GM20000 (cell line): ENCODE measurements around the gene CSNK2A2.

Source experiments
- DNase-seq: peaks from one replicate; pipeline ENCODE4 v3.0.0; 2012; ENCODE audit warnings: low spot score
- CTCF ChIP-seq: IDR thresholded peaks from 2 replicates; pipeline ENCODE4 v1.5.1; 2012; ENCODE audit warnings: mild to moderate bottlenecking, control low read depth; ENCODE audit errors: extremely low read depth, missing control alignments

Gene CSNK2A2

GRCh38 chr16:58226790-58227189, 28.9 kb upstream of the CSNK2A2 start:
- DNase-seq: no peak
- no peak for TF ChIP-seq CTCF

GRCh38 chr16:58225965-58226602, 28.2 kb upstream of the CSNK2A2 start:
- no peak for TF ChIP-seq CTCF
- no peak for DNase-seq

- no peak for TF ChIP-seq CTCF
- DNase-seq: no peak
Observed at GRCh38 chr16:58222532-58223316, 24.8 kb upstream of the CSNK2A2 start.

GRCh38 chr16:58219432-58219831, 21.5 kb upstream of the CSNK2A2 start:
- no peak for DNase-seq
- TF ChIP-seq CTCF: no peak

GRCh38 chr16:58218786-58219185, 20.9 kb upstream of the CSNK2A2 start:
- no peak for DNase-seq
- TF ChIP-seq CTCF: no peak

- TF ChIP-seq CTCF: no peak
- DNase-seq: no peak
Observed at GRCh38 chr16:58217311-58217925, 19.5 kb upstream of the CSNK2A2 start.
